K562 (cell line): ENCODE measurements around the gene ICE2. TPM values are rescaled to one million over a fixed set of nuclear protein-coding genes. Genes with fewer than 3 reads are reported as not detected.

Experiments used
- ATAC-seq: fragments of 200-7000 bp; cut with Tn5 transposase; 3 replicates; pipeline ENCODE4 v1.9.1; 2020; ENCODE audit warnings: moderate library complexity
- BruUV-seq: library from RNA; stranded (reverse); fragments of 400-500 nt; replicated peaks from 2 replicates; lab custom pipeline; 2021; lab: Mats Ljungman, UMichigan
- CTCF ChIA-PET: fragments of 300-600 bp; formaldehyde crosslinking; extraction: SDS; loops from one replicate; lab custom pipeline; 2021; ENCODE audit warnings: low intra/inter-chr PET ratio; lab: Yijun Ruan, JAX
- POLR2A ChIA-PET: fragments of 300-600, 350-650 bp; sonication (Branson Sonifier 250); formaldehyde crosslinking; extraction: SDS; loops from one replicate; lab custom pipeline; 2021; ENCODE audit warnings: antibody characterized with exemption, inconsistent platforms; lab: Yijun Ruan, JAX
- DNase-seq, 4 experiments: peaks; one replicate each; pipeline versions ENCODE4 v3.0.0 to v3.0.0-alpha.2; 2011 to 2018; ENCODE audit warnings: low spot score in 3 of 4, mixed read lengths in 3 of 4; ENCODE audit errors: extremely low read depth in 1 of 4
- FAIRE-seq: peaks from 2 replicates; lab custom pipeline; 2011; peaks lifted over from hg19 to GRCh38; lab: Jason Lieb, UNC
- H2AFZ ChIP-seq: 2 replicates; pipeline ENCODE4 v1.6.0; 2011; ENCODE audit warnings: low read depth, low read length, control low read depth, inconsistent platforms
- H3K27ac ChIP-seq: fragments of 200-600 bp; 3 replicates; pipeline ENCODE4 v1.8.0; 2011; ENCODE audit warnings: low read depth, mild to moderate bottlenecking, control low read depth, inconsistent platforms, low read length, moderate library complexity, mixed read lengths; ENCODE audit errors: extremely low read depth
- H3K27me3 ChIP-seq, 2 experiments: fragments of 300-600 bp in 1 of 2; 2 replicates in 1 of 2; 3 replicates in 1 of 2; pipeline versions ENCODE4 v1.6.0 to v1.8.0; 2011; ENCODE audit warnings: inconsistent platforms in 2 of 2, low read length in 2 of 2, mild to moderate bottlenecking in 1 of 2, mixed read lengths in 1 of 2, moderate library complexity in 1 of 2; ENCODE audit not compliant: control insufficient read depth in 2 of 2, insufficient read depth in 2 of 2
- H3K36me3 ChIP-seq: fragments of 300-600 bp; 3 replicates; pipeline ENCODE4 v1.8.0; 2011; ENCODE audit warnings: mild to moderate bottlenecking, low read length, inconsistent platforms; ENCODE audit not compliant: control insufficient read depth, insufficient read depth
- H3K4me1 ChIP-seq, 2 experiments: fragments of 200-600 bp in 1 of 2; replicated peaks in 1 of 2; 2 replicates in 1 of 2; 3 replicates in 1 of 2; pipeline versions ENCODE4 v1.5.1 to v1.8.0; 2011; ENCODE audit warnings: inconsistent platforms in 2 of 2, low read length in 2 of 2, mild to moderate bottlenecking in 1 of 2, mixed read lengths in 1 of 2, moderate library complexity in 1 of 2; ENCODE audit not compliant: control insufficient read depth in 2 of 2, insufficient read depth in 2 of 2
- H3K4me2 ChIP-seq: 2 replicates; pipeline ENCODE4 v1.6.1; 2011; ENCODE audit warnings: low read length, control low read depth, inconsistent platforms, mixed read lengths; ENCODE audit not compliant: insufficient read depth
- H3K4me3 ChIP-seq: fragments of 200-600 bp; sonication (generic), shearing (Covaris generic); 2 replicates; pipeline ENCODE4 v1.5.1; 2016; ENCODE audit warnings: control low read depth, inconsistent platforms
- H3K79me2 ChIP-seq: fragments of 200-600 bp; 3 replicates; pipeline ENCODE4 v1.8.0; 2011; ENCODE audit warnings: low read length, inconsistent platforms; ENCODE audit not compliant: control insufficient read depth, insufficient read depth
- H3K9ac ChIP-seq, 2 experiments: 2 replicates each; pipeline versions ENCODE4 v1.6.0 to v1.6.1; 2011; ENCODE audit warnings: low read depth in 2 of 2, low read length in 2 of 2, control low read depth in 1 of 2, inconsistent platforms in 1 of 2, mild to moderate bottlenecking in 1 of 2, mixed read lengths in 1 of 2; ENCODE audit not compliant: insufficient read depth in 1 of 2
- H3K9me1 ChIP-seq: one replicate; pipeline ENCODE4 v1.6.0; 2011; ENCODE audit warnings: inconsistent platforms, mild to moderate bottlenecking, low read length, moderate library complexity; ENCODE audit not compliant: control insufficient read depth, insufficient read depth
- H3K9me3 ChIP-seq: replicated peaks from 2 replicates; pipeline ENCODE4 v1.5.1; 2011; ENCODE audit warnings: low read depth, low read length, inconsistent platforms; ENCODE audit not compliant: control insufficient read depth, insufficient read depth
- H4K20me1 ChIP-seq: replicated peaks from 2 replicates; pipeline ENCODE4 v1.6.1; 2011; ENCODE audit warnings: low read length, inconsistent platforms, mixed read lengths; ENCODE audit not compliant: control insufficient read depth, insufficient read depth
- FIP1L1 ChIP-seq: fragments of 200-400 bp; formaldehyde crosslinking; IDR thresholded peaks from 2 replicates; pipeline ENCODE4 v1.6.1; 2018; ENCODE audit warnings: mild to moderate bottlenecking, low read depth, low read length; ENCODE audit not compliant: poor library complexity, severe bottlenecking
- MAFK ChIP-seq: IDR thresholded peaks from 2 replicates; pipeline ENCODE4 v1.6.1; 2011; ENCODE audit warnings: low read length, improper control_type of control experiment
- PYGO2 ChIP-seq: fragments of 450-650 bp; IDR thresholded peaks from 2 replicates; pipeline ENCODE4 v1.6.1; 2016; ENCODE audit warnings: mild to moderate bottlenecking, missing genetic modification characterization, moderate library complexity, missing compliant biosample characterization
- SUPT5H ChIP-seq: fragments of 450-650 bp; IDR thresholded peaks from 2 replicates; pipeline ENCODE4 v1.6.1; 2016
- TAF15 ChIP-seq: fragments of 200-400 bp; formaldehyde crosslinking; IDR thresholded peaks from 2 replicates; pipeline ENCODE4 v1.6.1; 2017; ENCODE audit warnings: mild to moderate bottlenecking, low read depth, low read length, moderate library complexity
- ZNF140 ChIP-seq: fragments of 250-450 bp; sonication (Bioruptor Pico); IDR thresholded peaks from 2 replicates; pipeline ENCODE4 v1.8.0; 2021; ENCODE audit warnings: moderate library complexity, mild to moderate bottlenecking, inconsistent platforms
- WGBS: fragments of 100-300 bp; shearing (Covaris generic); methylation state at CpG from one replicate; pipeline ENCODE4 v1.1.6; 2016; ENCODE audit warnings: low coverage, mixed read lengths; ENCODE audit not compliant: insufficient coverage; ENCODE audit errors: missing lambda C conversion rate; 5-methylcytosine and 5-hydroxymethylcytosine counted together
- in situ Hi-C: fragments of 300-500 bp; cut with MboI; formaldehyde crosslinking; loops from 4 replicates; pipeline ENCODE4 v1.15.0; 2018; ENCODE audit warnings: inconsistent platforms, mixed read lengths
- intact Hi-C: fragments of 100-400 bp; cut with micrococcal nuclease; formaldehyde crosslinking; loops from 2 replicates; pipeline ENCODE4 v1.14.2; 2022
- polyA plus RNA-seq, 8 experiments: library from polyadenylated mRNA; depleted of rRNA in 4 of 8; stranded (reverse) in 5 of 8; unstranded in 3 of 8; fragments of >200 nt; fragmentation: Nextera tagmentation in 2 of 8; fragmentation: Illumina TruSeq in 1 of 8; extraction: Ambion mirVana in 2 of 8; extraction: Trizol in 1 of 8; gene quantifications; 2 replicates each; pipeline versions ENCODE4 v1.2.1 to v1.2.3, GENCODE V29; 2011 to 2014; ENCODE audit warnings: inconsistent platforms in 1 of 8, missing spikeins in 1 of 8
- total RNA-seq, 7 experiments: library from RNA; depleted of rRNA in 6 of 7; stranded (reverse); fragments of >200 nt in 6 of 7; fragmentation: Illumina TruSeq in 2 of 7; extraction: Trizol in 2 of 7; gene quantifications; 2 replicates each; pipeline versions ENCODE4 v1.2.1 to v1.2.3, GENCODE V29; 2011 to 2021; ENCODE audit warnings: low replicate concordance in 1 of 7
- TF ChIP-seq, protein P1 (sequence below): sonication (generic); formaldehyde crosslinking; IDR thresholded peaks from 2 replicates; pipeline ENCODE4 v1.4.0; 2020; ENCODE audit warnings: mild to moderate bottlenecking, missing genetic modification reagents
- TF ChIP-seq, protein P2 (sequence below): sonication (generic); formaldehyde crosslinking; IDR thresholded peaks from 2 replicates; pipeline ENCODE4 v1.8.1; 2022; ENCODE audit warnings: missing genetic modification reagents
- TF ChIP-seq, protein P3 (sequence below): sonication (generic); formaldehyde crosslinking; IDR thresholded peaks from 2 replicates; pipeline ENCODE4 v1.8.0; 2023; ENCODE audit warnings: mild to moderate bottlenecking, missing genetic modification reagents

ICE2 gene
- total and polyA plus RNA-seq, 9 of the 15 experiments (the other 6 are each of a cell fraction or from before 2014, with no cell fraction given) = 21.8 to 87.9 (median 58.1) TPM

DNA sequence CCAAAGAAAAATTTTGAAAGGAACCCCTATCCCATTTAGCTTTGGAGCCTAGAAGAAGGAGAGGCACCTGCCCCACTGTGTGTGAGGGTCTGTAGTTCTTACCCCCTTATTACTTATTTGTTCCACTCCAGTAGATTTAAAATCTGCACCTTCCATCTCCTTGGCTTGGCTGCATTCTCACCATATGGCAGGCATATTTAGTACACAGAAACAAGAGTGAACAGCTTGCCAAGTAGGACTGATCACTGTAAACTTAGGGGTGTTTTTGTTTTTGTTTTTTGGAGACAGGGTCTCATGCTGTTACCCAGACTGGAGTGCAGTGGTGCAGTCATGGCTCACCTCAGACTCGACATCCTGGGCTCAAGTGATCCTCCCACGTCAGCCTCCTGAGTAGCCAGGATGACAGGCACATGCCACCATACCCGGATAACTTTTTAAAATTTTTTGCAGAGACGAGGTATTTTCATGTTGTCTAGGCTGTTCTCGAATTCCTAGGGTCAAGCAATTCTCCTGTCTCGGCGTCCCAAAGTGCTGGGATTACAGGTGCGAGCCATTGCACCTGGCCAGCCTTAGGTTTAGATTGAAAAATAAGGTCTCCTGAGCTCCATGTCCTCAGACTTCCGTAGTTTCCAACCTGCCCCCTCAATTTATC is 67.0 kb downstream of the ICE2 start:
- Histone ChIP-seq H4K20me1 (no peaks in the 10 kb centered on the region), H3K79me2 (no peaks in the 10 kb centered on the region), H3K27ac (no peak overlapping the region), H3K9me3 (no peaks in the 10 kb centered on the region), H3K4me3 (no peak overlapping the region), H3K27me3 (no peaks in the 10 kb centered on the region), H2AFZ (no peak overlapping the region), H3K9me1 (no peaks in the 10 kb centered on the region), H3K4me2 (no peak overlapping the region), H3K9ac (no peak overlapping the region), H3K36me3 (no peaks in the 10 kb centered on the region), H3K4me1 (peaks cover 5 to 9% of the 10 kb centered on the region in 2 experiments; a peak in 4 of 5 replicates)
- TF ChIP-seq MAFK (no peak), SUPT5H (no peak), TAF15 (no peak), ZNF140 (CRISPR knock-in tag) (no peak), FIP1L1 (no peak), PYGO2 (tag) (no peak)
- TF ChIP-seq, protein P1, sequence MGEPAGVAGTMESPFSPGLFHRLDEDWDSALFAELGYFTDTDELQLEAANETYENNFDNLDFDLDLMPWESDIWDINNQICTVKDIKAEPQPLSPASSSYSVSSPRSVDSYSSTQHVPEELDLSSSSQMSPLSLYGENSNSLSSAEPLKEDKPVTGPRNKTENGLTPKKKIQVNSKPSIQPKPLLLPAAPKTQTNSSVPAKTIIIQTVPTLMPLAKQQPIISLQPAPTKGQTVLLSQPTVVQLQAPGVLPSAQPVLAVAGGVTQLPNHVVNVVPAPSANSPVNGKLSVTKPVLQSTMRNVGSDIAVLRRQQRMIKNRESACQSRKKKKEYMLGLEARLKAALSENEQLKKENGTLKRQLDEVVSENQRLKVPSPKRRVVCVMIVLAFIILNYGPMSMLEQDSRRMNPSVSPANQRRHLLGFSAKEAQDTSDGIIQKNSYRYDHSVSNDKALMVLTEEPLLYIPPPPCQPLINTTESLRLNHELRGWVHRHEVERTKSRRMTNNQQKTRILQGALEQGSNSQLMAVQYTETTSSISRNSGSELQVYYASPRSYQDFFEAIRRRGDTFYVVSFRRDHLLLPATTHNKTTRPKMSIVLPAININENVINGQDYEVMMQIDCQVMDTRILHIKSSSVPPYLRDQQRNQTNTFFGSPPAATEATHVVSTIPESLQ (CRISPR knock-in tag) = no peak
- TF ChIP-seq, protein P2, sequence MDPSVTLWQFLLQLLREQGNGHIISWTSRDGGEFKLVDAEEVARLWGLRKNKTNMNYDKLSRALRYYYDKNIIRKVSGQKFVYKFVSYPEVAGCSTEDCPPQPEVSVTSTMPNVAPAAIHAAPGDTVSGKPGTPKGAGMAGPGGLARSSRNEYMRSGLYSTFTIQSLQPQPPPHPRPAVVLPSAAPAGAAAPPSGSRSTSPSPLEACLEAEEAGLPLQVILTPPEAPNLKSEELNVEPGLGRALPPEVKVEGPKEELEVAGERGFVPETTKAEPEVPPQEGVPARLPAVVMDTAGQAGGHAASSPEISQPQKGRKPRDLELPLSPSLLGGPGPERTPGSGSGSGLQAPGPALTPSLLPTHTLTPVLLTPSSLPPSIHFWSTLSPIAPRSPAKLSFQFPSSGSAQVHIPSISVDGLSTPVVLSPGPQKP (CRISPR knock-in tag) = no peak
- TF ChIP-seq, protein P3, sequence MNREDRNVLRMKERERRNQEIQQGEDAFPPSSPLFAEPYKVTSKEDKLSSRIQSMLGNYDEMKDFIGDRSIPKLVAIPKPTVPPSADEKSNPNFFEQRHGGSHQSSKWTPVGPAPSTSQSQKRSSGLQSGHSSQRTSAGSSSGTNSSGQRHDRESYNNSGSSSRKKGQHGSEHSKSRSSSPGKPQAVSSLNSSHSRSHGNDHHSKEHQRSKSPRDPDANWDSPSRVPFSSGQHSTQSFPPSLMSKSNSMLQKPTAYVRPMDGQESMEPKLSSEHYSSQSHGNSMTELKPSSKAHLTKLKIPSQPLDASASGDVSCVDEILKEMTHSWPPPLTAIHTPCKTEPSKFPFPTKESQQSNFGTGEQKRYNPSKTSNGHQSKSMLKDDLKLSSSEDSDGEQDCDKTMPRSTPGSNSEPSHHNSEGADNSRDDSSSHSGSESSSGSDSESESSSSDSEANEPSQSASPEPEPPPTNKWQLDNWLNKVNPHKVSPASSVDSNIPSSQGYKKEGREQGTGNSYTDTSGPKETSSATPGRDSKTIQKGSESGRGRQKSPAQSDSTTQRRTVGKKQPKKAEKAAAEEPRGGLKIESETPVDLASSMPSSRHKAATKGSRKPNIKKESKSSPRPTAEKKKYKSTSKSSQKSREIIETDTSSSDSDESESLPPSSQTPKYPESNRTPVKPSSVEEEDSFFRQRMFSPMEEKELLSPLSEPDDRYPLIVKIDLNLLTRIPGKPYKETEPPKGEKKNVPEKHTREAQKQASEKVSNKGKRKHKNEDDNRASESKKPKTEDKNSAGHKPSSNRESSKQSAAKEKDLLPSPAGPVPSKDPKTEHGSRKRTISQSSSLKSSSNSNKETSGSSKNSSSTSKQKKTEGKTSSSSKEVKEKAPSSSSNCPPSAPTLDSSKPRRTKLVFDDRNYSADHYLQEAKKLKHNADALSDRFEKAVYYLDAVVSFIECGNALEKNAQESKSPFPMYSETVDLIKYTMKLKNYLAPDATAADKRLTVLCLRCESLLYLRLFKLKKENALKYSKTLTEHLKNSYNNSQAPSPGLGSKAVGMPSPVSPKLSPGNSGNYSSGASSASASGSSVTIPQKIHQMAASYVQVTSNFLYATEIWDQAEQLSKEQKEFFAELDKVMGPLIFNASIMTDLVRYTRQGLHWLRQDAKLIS (CRISPR knock-in tag) = no peak
- ChIA-PET POLR2A (interaction anchor here (1.7 kb wide), 1 partner anchor 15 kb away, joined by 8 read pairs; no protein-coding TSS in a partner anchor), CTCF (no interaction called here)
- DNase-seq (no peak), ATAC-seq (no peak), FAIRE-seq (peak; percentile 54)
- BruUV-seq = no TSS peak
- in situ Hi-C loops = no loop called here
- intact Hi-C loops = no loop called here
- 37% methylated on average over 8 of the region's 9 CpGs for WGBS
